Fibroblast of pulmonary artery (primary cell): ENCODE data around the gene IDS.

Source experiments
- DNase-seq: peaks from one replicate; pipeline ENCODE4 v3.0.0-alpha.2; 2010; ENCODE audit warnings: low read depth
- H3K4me3 ChIP-seq: replicated peaks from 2 replicates; pipeline ENCODE4 v1.5.1; 2011; ENCODE audit warnings: low read depth, mild to moderate bottlenecking, control low read depth, low read length, moderate library complexity
- TF ChIP-seq, protein P1 (sequence below): IDR thresholded peaks from 2 replicates; pipeline ENCODE4 v1.5.1; 2011; ENCODE audit warnings: mild to moderate bottlenecking, control low read depth, low read length, inconsistent platforms; ENCODE audit errors: missing control alignments

Gene IDS

DNA sequence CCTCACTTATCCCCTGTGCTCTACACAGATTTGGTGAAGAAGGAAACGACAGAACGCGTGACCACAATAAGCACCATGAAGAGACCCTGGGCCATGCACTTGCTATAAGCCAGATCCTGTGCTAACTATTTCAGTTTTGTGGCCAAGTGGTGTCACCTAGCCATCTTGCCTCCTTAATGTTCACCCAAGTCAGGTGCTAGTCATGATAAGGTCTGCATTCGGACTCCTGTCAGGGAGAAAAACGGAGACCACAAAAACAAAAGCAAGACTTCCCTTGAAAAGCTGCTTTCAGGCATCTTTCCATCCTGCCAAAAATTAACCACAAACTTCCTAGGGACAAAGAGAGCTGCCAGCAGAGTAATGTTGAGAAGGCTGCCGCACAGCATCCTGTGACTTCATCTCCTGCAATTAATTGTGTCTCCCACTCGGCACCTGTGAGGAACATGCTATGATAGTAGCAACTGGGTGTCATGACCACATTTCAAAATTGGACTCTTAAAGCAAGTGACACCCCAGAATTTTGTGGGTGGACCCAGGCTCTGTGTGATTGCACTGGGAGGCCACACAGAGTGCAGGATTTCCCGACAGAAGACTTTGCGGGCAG is 8.8 kb upstream of the IDS start:
- TF ChIP-seq, protein P1, sequence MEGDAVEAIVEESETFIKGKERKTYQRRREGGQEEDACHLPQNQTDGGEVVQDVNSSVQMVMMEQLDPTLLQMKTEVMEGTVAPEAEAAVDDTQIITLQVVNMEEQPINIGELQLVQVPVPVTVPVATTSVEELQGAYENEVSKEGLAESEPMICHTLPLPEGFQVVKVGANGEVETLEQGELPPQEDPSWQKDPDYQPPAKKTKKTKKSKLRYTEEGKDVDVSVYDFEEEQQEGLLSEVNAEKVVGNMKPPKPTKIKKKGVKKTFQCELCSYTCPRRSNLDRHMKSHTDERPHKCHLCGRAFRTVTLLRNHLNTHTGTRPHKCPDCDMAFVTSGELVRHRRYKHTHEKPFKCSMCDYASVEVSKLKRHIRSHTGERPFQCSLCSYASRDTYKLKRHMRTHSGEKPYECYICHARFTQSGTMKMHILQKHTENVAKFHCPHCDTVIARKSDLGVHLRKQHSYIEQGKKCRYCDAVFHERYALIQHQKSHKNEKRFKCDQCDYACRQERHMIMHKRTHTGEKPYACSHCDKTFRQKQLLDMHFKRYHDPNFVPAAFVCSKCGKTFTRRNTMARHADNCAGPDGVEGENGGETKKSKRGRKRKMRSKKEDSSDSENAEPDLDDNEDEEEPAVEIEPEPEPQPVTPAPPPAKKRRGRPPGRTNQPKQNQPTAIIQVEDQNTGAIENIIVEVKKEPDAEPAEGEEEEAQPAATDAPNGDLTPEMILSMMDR: no peak
- no peak overlapping the region for H3K4me3 ChIP-seq
- DNase-seq: peak; percentile 51

DNA sequence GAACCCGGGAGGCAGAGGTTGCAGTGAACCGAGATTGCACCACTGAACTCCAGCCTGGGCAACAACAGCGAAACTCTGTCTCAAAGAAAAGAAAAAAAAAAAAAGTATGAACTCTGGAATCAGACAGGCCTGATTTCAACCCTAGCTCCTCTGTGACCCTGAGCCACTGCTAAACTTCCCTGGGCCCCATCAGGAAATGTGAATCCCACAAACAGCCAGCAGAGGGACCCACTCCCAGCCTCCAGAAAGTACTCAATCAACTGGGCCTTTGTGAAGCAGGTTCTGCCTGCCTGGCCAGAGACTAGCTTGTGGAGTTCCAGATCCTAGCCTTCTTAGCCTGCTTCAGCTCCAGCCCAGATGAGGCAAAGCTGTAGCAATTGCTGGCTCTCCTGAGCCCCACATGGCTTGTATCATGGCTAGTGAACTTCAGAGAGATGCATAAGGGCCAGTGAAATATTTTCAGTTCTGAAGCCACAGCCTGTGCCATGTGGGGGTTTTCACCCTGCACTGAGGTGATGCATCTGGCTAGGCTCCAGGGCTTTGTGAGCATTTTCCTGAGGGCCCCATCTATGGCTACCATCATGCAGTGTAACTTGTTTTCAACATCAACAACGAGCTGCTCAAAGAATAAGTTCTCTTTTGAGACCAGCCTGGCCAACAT is 7.2 kb upstream of the IDS start:
- peak; percentile 64 for DNase-seq
- TF ChIP-seq, protein P1: peak; percentile 63
- no peak overlapping the region for H3K4me3 ChIP-seq

DNA sequence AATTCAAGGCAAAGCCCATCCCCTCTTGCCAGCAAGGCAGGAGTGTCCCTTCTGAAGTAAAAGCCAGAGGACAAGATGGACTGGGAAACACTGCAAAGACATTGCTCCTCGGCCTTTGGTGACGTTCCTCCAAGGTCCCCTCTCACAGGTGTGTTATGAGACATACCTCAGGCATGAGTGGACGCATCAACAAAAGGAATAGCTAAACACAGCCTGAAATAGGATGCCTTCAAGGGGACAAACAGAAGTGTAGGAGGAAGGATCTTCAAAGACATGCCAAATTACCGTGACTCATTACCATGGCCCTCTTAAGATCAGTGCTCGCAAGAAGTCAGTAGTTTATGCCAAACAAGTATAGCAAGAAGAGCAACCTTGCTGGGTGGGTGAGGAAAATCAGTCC is 6.0 kb upstream of the IDS start:
- DNase-seq: no peak
- H3K4me3 ChIP-seq: no peak overlapping the region
- TF ChIP-seq, protein P1: no peak

DNA sequence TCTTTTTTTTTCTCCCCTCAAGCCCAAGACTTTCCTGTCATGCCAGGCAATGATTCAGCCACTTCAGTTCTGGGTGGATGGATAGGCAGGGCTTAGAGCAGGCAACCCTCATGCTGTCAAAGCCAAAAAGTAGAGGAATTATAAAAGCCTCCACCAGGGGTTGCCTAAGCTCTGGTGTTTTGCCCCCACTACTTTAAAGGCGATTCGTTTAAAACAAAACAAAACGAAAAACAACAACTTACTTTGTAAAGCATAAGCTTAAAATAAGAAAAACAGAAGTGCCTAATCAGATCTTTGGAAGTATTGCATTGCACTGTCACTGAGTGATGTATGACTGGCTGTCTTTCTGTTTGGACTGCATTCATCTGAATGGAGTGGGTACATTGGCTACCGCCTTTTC is 5.3 kb upstream of the IDS start:
- peak; percentile 21 for DNase-seq
- TF ChIP-seq, protein P1: peak; percentile 14
- no peak overlapping the region for H3K4me3 ChIP-seq

DNA sequence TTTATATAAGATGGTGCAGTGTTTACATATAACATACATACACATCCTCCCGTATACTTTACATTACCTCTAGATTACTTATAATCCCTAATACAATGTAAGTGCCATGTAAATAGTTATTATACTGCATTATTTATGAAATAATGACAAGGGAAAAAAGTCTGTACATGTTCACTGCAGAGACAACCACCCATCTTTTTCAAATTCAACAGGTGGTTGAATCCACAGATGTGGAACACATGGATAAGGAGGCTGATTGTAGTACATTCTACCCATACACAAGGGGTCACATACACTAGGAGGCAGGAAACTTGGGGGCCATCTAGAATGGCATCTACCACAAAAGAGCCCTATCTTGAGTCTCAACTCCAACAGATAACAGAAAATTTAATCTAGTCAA is 3.4 kb upstream of the IDS start:
- TF ChIP-seq, protein P1: no peak
- no peak overlapping the region for H3K4me3 ChIP-seq
- DNase-seq: no peak

DNA sequence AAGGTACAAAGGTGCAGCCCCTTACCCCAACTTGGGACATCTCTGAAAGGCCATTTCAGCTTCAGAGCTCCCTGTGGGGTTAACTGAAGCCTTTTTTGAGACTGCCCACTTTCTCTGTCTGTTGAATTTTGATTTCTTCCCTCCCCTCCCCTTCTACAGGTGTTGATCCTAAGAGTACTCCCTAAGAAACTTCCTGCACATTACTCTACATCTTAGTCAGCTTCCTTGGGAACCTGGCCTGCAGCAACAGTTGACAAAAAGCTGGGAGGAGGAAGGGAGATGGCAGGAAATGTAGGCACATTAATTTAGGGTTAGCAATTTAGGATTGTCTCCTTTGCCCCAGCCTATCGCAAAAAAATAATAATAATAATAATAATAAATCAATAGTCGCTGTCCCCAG is 1.2 kb upstream of the IDS start:
- no peak for DNase-seq
- no peak overlapping the region for H3K4me3 ChIP-seq
- TF ChIP-seq, protein P1: no peak

DNA sequence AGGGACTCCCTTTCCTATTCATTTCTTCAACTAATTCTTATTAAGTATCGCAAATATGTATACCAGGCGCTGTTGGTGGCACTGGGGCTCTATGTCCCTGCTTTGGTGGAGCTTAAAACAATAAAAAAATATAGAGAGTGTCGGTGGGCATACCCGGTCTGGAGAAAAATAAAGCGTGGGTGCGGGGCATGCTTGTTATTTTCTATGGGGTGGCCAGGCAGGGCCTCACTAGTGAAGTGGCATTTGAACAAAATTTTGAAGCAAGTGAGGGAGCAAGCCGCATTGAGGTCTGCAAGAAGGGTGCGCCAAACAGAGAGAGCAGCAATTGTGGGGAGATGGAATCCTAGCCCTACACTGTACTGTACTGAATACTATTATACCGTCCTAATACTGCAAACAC is 565 bp upstream of the IDS start:
- DNase-seq: no peak
- TF ChIP-seq, protein P1: no peak
- no peak overlapping the region for H3K4me3 ChIP-seq
